ENCODE data around the gene CD151. TPM values are rescaled to one million over a fixed set of nuclear protein-coding genes. Genes with fewer than 3 reads are reported as not detected.

The CD151 gene
- total RNA-seq, 2 experiments from 2014 or later, result 0.28 to 0.84 TPM

GRCh38 chr11:868394-868793 is 35.6 kb downstream of the CD151 start:
- POLR2A ChIA-PET, result no interaction called here
- TSS peak; percentile 58 for BruUV-seq (replicated peaks)

GRCh38 chr11:868802-869201 is 36.0 kb downstream of the CD151 start:
- TF ChIP-seq EZH2phosphoT487 (IDR thresholded peaks at IDR 0.05; ENCODE audit: borderline replicate concordance, low read depth, low read length), result no peak
- no peak for TF ChIP-seq CTCF (conservative IDR thresholded peaks at IDR 0.05; ENCODE audit: low read length)

More at GRCh38 chr11:868394-868793, 35.6 kb downstream of the CD151 start:
- no peaks in the 10 kb centered on the region for H3K9me3 ChIP-seq (ENCODE audit: low read length)
- no peak overlapping the region for H3K4me2 ChIP-seq (ENCODE audit: low read length)
- no peak for TF ChIP-seq CTCF (conservative IDR thresholded peaks at IDR 0.05; ENCODE audit: low read length)
- DNase-seq (ENCODE audit: low spot score), result no peak
- no peaks in the 10 kb centered on the region for H3K4me1 ChIP-seq (ENCODE audit: insufficient read depth, low read length, poor library complexity, severe bottlenecking)
- no peak overlapping the region for H3K27ac ChIP-seq (ENCODE audit: low read depth, low read length, poor library complexity, severe bottlenecking)
- intact Hi-C loops (cut with micrococcal nuclease; ENCODE audit: unreplicated experiment), result no loop called here
- no peaks in the 10 kb centered on the region for H4K20me1 ChIP-seq (ENCODE audit: insufficient read depth, low read length)
- no peak overlapping the region for H2AFZ ChIP-seq (ENCODE audit: low read length)
- CTCF ChIA-PET (ENCODE audit: unreplicated experiment), result no interaction called here
- H3K9me2 ChIP-seq (ENCODE audit: insufficient read depth, low read length), result no peaks in the 10 kb centered on the region
- no peaks in the 10 kb centered on the region for H3K36me3 ChIP-seq (ENCODE audit: insufficient read depth, low read length)
- H3K4me3 ChIP-seq (ENCODE audit: low read depth, low read length, poor library complexity, severe bottlenecking), result no peak overlapping the region
- H3K79me2 ChIP-seq (ENCODE audit: insufficient read depth, low read depth, low read length), result no peaks in the 10 kb centered on the region

GRCh38 chr11:869399-870126 is 36.8 kb downstream of the CD151 start:
- H3K9me3 ChIP-seq (ENCODE audit: low read length), result no peaks in the 10 kb centered on the region
- H3K4me3 ChIP-seq (ENCODE audit: low read depth, low read length, poor library complexity, severe bottlenecking), result no peak overlapping the region
- H3K27ac ChIP-seq (ENCODE audit: low read depth, low read length, poor library complexity, severe bottlenecking), result no peak overlapping the region
- no peak overlapping the region for H2AFZ ChIP-seq (ENCODE audit: low read length)
- no peak for TF ChIP-seq EZH2phosphoT487 (IDR thresholded peaks at IDR 0.05; ENCODE audit: borderline replicate concordance, low read depth, low read length)
- no peak for DNase-seq (ENCODE audit: low spot score)
- ChIA-PET POLR2A (no interaction called here), CTCF (ENCODE audit: unreplicated experiment) (no interaction called here)
- H3K4me1 ChIP-seq (ENCODE audit: insufficient read depth, low read length, poor library complexity, severe bottlenecking), result no peaks in the 10 kb centered on the region
- no TSS peak for BruUV-seq (replicated peaks)
- no peaks in the 10 kb centered on the region for H3K9me2 ChIP-seq (ENCODE audit: insufficient read depth, low read length)
- H3K4me2 ChIP-seq (ENCODE audit: low read length), result no peak overlapping the region
- 0 out of 2 replicates have a peak, but pooled peaks cover 3% of the 10 kb centered on the region for H3K36me3 ChIP-seq (ENCODE audit: insufficient read depth, low read length)
- no peaks in the 10 kb centered on the region for H4K20me1 ChIP-seq (ENCODE audit: insufficient read depth, low read length)
- intact Hi-C loops (cut with micrococcal nuclease; ENCODE audit: unreplicated experiment), result no loop called here
- no peaks in the 10 kb centered on the region for H3K79me2 ChIP-seq (ENCODE audit: insufficient read depth, low read depth, low read length)

More at GRCh38 chr11:868802-869201, 36.0 kb downstream of the CD151 start:
- Histone ChIP-seq H3K9me2 (ENCODE audit: insufficient read depth, low read length) (no peaks in the 10 kb centered on the region), H2AFZ (ENCODE audit: low read length) (no peak overlapping the region), H3K9me3 (ENCODE audit: low read length) (no peaks in the 10 kb centered on the region), H3K36me3 (ENCODE audit: insufficient read depth, low read length) (no peaks in the 10 kb centered on the region), H3K4me3 (ENCODE audit: low read depth, low read length, poor library complexity, severe bottlenecking) (no peak overlapping the region), H3K4me2 (ENCODE audit: low read length) (no peak overlapping the region), H3K79me2 (ENCODE audit: insufficient read depth, low read depth, low read length) (no peaks in the 10 kb centered on the region), H3K27ac (ENCODE audit: low read depth, low read length, poor library complexity, severe bottlenecking) (no peak overlapping the region), H4K20me1 (ENCODE audit: insufficient read depth, low read length) (no peaks in the 10 kb centered on the region), H3K4me1 (ENCODE audit: insufficient read depth, low read length, poor library complexity, severe bottlenecking) (no peaks in the 10 kb centered on the region)
- no peak for DNase-seq (ENCODE audit: low spot score)
- ChIA-PET POLR2A (no interaction called here), CTCF (ENCODE audit: unreplicated experiment) (no interaction called here)
- intact Hi-C loops (cut with micrococcal nuclease; ENCODE audit: unreplicated experiment), result no loop called here
- BruUV-seq (replicated peaks), result no TSS peak
